ENCODE results near the gene TKT. TPM values are rescaled to one million over a fixed set of nuclear protein-coding genes. Genes with fewer than 3 reads are reported as not detected.

Gene TKT
- total RNA-seq, 1 experiment from 2014 or later, result 634 TPM

DNA sequence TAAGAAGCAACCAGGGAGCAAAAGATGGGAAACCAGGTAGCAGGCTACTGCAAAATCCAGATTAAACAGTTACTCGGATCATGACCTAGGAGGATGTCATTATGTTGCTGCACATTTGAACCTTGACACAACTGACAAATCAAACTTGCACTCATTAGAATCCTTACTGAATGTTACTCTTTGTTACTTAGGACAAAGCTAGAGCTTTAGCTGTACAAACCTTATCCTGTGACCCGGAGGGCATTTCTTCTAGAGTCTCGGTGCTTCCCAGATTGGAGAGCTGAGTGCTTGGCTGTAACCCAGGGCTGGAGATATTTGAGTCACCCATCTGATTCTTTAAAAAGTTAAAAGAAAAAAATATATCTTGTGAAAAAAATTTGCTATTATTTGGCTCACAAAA, 48.1 kb upstream of the TKT start:
- H3K27me3 ChIP-seq (ENCODE audit: insufficient read depth, low read length), result no peaks in the 10 kb centered on the region
- no peaks in the 10 kb centered on the region for H3K4me1 ChIP-seq (ENCODE audit: control insufficient read depth in 1 of 2, insufficient read depth in 2 of 2, low read length in 2 of 2)
- H3K4me3 ChIP-seq (replicated peaks in 1 of 2; ENCODE audit: low read depth in 1 of 2, low read length in 2 of 2), result no peak overlapping the region
- no peaks in the 10 kb centered on the region for H4K20me1 ChIP-seq (ENCODE audit: insufficient read depth)
- no TSS peak for BruUV-seq (replicated peaks)
- ATAC-seq, result no peak
- H3K9ac ChIP-seq (ENCODE audit: low read length), result no peak overlapping the region
- H3K36me3 ChIP-seq (ENCODE audit: control insufficient read depth in 1 of 2, insufficient read depth in 2 of 2, low read length in 2 of 2), result peaks cover 8 to 18% of the 10 kb centered on the region in 2 experiments; a peak in 3 of 4 replicates
- no peak for DNase-seq (ENCODE audit: low read depth, low spot score)
- no peaks in the 10 kb centered on the region for H3K9me3 ChIP-seq (ENCODE audit: control insufficient read depth in 1 of 2, insufficient read depth in 1 of 2, low read depth in 1 of 2, low read length in 2 of 2)
- ChIA-PET POLR2A (no interaction called here), RAD21 (ENCODE audit: low non-redundant PET in 1 of 2, low total read pairs in 2 of 2, uncharacterized antibody in 2 of 2, unreplicated experiment in 2 of 2) (no interaction called here), CTCF (no interaction called here)
- H3K79me2 ChIP-seq (ENCODE audit: insufficient read depth, low read length), result no peaks in the 10 kb centered on the region
- intact Hi-C loops (cut with micrococcal nuclease), result no loop called here
- H2AFZ ChIP-seq (ENCODE audit: low read depth, low read length, poor library complexity, severe bottlenecking), result no peak overlapping the region
- no peak overlapping the region for H3K27ac ChIP-seq (ENCODE audit: low read depth, low read length)
- no peaks in the 10 kb centered on the region for H3K9me2 ChIP-seq (ENCODE audit: insufficient read depth)
- no peak for TF ChIP-seq SIN3A (IDR thresholded peaks at IDR 0.05; ENCODE audit: low read depth)
- no peak for TF ChIP-seq CEBPB (IDR thresholded peaks at IDR 0.05; ENCODE audit: low read depth)
- TF ChIP-seq SRF (IDR thresholded peaks at IDR 0.05; ENCODE audit: low read depth), result no peak
- TF ChIP-seq EGR1 (IDR thresholded peaks at IDR 0.05; ENCODE audit: low read depth), result no peak
- TF ChIP-seq POLR2A (IDR thresholded peaks at IDR 0.05; ENCODE audit: borderline replicate concordance, extremely low read depth, insufficient read depth, insufficient read length), result no peak
- TF ChIP-seq, protein P1, sequence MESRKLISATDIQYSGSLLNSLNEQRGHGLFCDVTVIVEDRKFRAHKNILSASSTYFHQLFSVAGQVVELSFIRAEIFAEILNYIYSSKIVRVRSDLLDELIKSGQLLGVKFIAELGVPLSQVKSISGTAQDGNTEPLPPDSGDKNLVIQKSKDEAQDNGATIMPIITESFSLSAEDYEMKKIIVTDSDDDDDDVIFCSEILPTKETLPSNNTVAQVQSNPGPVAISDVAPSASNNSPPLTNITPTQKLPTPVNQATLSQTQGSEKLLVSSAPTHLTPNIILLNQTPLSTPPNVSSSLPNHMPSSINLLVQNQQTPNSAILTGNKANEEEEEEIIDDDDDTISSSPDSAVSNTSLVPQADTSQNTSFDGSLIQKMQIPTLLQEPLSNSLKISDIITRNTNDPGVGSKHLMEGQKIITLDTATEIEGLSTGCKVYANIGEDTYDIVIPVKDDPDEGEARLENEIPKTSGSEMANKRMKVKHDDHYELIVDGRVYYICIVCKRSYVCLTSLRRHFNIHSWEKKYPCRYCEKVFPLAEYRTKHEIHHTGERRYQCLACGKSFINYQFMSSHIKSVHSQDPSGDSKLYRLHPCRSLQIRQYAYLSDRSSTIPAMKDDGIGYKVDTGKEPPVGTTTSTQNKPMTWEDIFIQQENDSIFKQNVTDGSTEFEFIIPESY (IDR thresholded peaks at IDR 0.05; ENCODE audit: extremely low read depth, insufficient replicate concordance, low read length), result no peak
- TF ChIP-seq RAD21 (IDR thresholded peaks at IDR 0.05; ENCODE audit: low read depth), result no peak
- no peak for TF ChIP-seq CBX3 (IDR thresholded peaks at IDR 0.05; ENCODE audit: low read depth)
- TF ChIP-seq POLR2AphosphoS5 (IDR thresholded peaks at IDR 0.05; ENCODE audit: low read depth, low read length), result no peak
- TF ChIP-seq YY1 (IDR thresholded peaks at IDR 0.05; ENCODE audit: extremely low read depth, insufficient replicate concordance, low read depth, low read length), result no peak
- TF ChIP-seq, protein P2, sequence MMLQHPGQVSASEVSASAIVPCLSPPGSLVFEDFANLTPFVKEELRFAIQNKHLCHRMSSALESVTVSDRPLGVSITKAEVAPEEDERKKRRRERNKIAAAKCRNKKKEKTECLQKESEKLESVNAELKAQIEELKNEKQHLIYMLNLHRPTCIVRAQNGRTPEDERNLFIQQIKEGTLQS (IDR thresholded peaks at IDR 0.05), result no peak
- TF ChIP-seq ZNF274 (IDR thresholded peaks at IDR 0.05; ENCODE audit: low read depth, low read length), result no peak
- no peak overlapping the region for H3K4me2 ChIP-seq (ENCODE audit: low read length)

All from HCT116 (cell line).